ENCODE measurements around the gene CYLD.

- no peak for TF ChIP-seq POLR2A (IDR thresholded peaks at IDR 0.05)
- TF ChIP-seq CTCF (IDR thresholded peaks at IDR 0.05): no peak
- TF ChIP-seq POLR2AphosphoS5 (IDR thresholded peaks at IDR 0.05): no peak
- no peak for TF ChIP-seq EP300 (IDR thresholded peaks at IDR 0.05; ENCODE audit: low read depth)
These were observed 49.3 kb upstream of the CYLD start for GRCh38 chr16:50692644-50692998.

Data from transverse colon (tissue), 4 donors.